DND-41 (cell line): ENCODE data around the gene COX5B.

Experiments used
- CTCF ChIP-seq: IDR thresholded peaks from 2 replicates; pipeline ENCODE4 v1.5.1; 2012; ENCODE audit warnings: borderline replicate concordance, low read length, moderate library complexity, mild to moderate bottlenecking; ENCODE audit not compliant: poor library complexity, severe bottlenecking; ENCODE audit errors: extremely low read depth
- EZH2 ChIP-seq: IDR thresholded peaks from 3 replicates; pipeline ENCODE4 v1.6.1; 2012; ENCODE audit warnings: borderline replicate concordance, low read depth, mild to moderate bottlenecking, moderate library complexity, low read length, inconsistent platforms; ENCODE audit not compliant: severe bottlenecking

DNA sequence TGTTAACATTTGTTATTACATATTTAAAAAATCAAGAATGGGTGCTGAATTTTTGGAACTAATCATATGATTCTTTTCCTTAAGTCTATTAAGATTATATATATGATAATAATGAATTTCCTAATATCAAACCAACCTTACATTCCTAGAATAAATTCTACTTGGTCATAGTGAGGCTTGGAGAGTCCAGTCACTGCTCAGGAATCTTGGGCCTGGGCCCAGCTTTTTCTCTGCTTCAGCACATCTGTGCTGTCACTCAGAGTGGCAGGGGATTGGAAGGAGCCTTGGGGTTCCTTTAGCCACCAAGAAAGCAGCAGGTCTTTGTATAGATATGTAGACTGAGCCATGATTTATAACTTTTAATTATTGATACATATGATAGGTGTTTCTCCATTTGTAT lies 47.6 kb downstream of the COX5B start:
- TF ChIP-seq CTCF, result no peak
- no peak for TF ChIP-seq EZH2
